HG03469 (cell line): ENCODE data around the gene CDKN2C.
A peak's percentile ranks its signal among the peaks of the same experiment; 100 is the strongest.

Source experiments
- ATAC-seq: cut with Tn5 transposase; IDR thresholded peaks from one replicate; pipeline ENCODE4 v1.9.1; 2021; ENCODE audit warnings: mild to moderate bottlenecking, moderate library complexity, moderate number of reproducible peaks; ENCODE audit not compliant: unreplicated experiment

Gene CDKN2C

DNA sequence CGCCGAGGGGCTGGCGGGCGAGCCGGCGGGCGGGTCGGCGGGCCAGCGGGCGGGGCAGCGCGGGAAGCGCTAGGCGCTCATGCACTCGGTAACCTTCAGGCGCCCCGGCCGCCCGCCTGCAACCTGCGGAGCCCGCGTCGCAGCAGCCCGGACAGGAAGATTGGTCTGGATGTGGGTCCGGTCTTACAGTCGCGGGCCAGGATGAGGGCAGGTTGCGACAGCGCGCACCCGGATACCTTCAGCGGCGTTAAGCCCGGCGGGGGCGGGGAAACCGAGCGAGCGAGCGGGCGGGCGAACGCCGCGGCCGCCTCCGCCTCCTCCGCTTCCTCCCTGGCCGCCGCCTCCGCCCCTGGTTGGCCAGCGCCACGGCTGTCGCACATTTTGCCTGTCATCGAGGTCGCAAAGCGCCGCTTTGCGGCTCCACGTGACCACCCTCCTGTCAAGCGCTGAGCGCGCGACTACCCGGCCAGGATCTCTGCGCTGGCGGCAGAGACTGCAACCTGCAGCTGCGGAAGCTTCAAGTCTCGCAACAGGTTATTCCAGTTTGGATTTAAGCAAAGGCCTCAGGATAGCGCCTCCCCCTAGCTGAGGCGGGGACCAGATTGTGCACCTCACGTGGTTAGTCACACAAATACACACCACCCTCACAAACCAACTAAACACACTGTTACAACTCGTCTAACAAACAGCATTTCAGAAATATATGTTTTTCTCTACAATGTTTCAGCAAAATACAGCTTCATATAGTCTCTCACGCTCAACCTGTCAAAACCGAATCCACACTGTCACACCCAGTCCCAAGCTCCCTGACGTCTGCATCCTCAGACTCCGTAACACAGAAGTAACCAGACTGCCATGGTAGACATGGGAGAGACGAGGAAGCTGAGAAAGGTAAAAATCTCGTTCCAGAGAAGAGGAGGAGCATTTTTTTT lies 9.9 kb upstream of the CDKN2C start, which contains the start of gene FAF1:
Gene FAF1 (minus strand): TSS at position 355 of the 932 bp plus-strand sequence. CDS start 456 bp downstream, outside the sequence.
- peak; percentile 78 for ATAC-seq

- ATAC-seq = no peak
Measured at GRCh38 chr1:50964863-50965262, 5.2 kb upstream of the CDKN2C start.

GRCh38 chr1:50966991-50967390 lies 3.1 kb upstream of the CDKN2C start:
- ATAC-seq = no peak

DNA sequence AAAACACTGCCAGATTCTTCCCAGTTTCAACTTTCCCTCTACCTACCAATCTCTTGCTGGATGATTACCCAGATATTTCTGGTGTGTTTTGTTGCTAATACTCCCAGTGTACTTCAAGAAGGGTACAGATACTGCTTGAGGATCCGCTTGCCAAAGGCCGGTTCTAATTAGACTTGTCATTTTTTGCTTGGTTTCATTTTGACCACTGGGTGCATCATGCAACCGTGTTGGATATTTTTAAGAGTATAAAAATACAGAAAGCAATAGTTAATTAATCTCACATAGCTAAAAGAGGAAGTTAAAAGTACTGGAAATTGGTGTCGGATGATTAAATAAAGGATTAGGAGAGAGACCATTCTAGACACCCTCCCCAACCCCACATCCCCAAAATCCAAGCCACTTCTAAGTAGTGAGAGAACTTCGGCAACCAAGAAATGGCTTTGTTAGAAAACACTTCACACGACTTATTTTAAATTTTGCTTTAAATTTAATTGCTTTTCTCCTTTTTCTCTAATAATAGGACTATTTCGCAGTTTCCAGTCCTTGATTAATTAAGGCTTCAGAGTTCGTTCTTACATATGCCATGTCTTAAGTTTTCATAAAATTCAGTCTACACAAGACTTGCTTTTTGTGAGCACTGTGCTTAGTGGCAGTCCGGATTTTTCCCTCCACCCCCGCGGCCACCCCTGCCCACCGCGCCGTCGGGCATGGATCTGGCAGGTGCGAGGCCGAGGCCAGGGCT lies 2.5 kb upstream of the CDKN2C start:
- no peak for ATAC-seq

DNA sequence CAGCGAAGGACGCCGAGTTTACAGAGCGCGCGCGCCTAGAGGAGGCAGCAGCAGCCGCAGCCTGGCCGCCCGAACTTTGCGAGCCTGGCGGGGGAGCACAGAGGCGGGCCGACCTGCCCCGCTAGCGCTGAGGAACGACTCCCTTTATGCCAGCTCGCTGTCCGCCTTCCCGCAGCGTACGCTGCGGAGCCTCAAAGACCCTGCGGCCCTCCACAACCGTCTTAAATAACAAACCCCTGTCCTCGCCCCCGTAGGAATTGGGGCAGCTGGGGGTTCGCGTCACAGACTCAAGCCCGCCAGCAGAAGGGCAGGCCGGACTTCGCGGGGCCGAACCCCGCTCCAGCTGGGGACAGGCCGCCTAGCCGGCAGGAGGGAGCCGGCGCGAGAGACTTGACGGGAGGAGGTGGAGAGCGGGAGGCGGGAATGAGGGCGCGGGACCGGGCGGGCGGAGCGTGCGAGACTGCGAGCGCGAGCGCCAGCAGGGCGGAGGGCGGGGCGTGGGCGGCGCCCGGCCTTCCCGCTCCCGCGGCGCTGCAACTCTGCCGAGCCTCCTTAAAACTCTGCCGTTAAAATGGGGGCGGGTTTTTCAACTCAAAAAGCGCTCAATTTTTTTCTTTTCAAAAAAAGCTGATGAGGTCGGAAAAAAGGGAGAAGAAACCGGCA lies 1.8 kb upstream of the CDKN2C start:
- ATAC-seq = no peak

GRCh38 chr1:50968821-50969610 lies 1.0 kb upstream of the CDKN2C start:
- ATAC-seq = no peak

- ATAC-seq = no peak
Measured at GRCh38 chr1:50970509-50970887, 453 bp downstream of the CDKN2C start.

- no peak for ATAC-seq
Measured at GRCh38 chr1:50970931-50971582, 1.0 kb downstream of the CDKN2C start.

- ATAC-seq = no peak
Measured at GRCh38 chr1:50971748-50972305, 1.8 kb downstream of the CDKN2C start.

GRCh38 chr1:50972766-50973165 lies 2.7 kb downstream of the CDKN2C start:
- ATAC-seq = no peak

DNA sequence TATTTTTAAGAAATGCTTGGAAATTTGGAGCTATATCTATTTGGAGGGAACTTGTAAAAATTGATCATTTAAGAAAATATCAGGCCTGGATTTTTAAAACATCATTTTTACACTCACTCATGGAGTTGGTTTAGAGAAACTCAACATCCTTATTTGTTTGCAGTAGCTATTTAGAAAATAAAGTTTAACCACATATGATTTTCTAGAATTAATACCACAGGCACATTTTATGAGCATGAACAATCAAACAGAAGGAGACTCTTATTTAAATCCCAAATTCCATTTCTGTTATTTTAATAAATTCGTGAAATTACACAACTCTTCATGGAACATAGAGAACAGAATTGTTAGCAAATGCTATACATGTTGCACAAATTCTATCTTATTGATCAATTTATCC lies 3.2 kb downstream of the CDKN2C start:
- no peak for ATAC-seq

DNA sequence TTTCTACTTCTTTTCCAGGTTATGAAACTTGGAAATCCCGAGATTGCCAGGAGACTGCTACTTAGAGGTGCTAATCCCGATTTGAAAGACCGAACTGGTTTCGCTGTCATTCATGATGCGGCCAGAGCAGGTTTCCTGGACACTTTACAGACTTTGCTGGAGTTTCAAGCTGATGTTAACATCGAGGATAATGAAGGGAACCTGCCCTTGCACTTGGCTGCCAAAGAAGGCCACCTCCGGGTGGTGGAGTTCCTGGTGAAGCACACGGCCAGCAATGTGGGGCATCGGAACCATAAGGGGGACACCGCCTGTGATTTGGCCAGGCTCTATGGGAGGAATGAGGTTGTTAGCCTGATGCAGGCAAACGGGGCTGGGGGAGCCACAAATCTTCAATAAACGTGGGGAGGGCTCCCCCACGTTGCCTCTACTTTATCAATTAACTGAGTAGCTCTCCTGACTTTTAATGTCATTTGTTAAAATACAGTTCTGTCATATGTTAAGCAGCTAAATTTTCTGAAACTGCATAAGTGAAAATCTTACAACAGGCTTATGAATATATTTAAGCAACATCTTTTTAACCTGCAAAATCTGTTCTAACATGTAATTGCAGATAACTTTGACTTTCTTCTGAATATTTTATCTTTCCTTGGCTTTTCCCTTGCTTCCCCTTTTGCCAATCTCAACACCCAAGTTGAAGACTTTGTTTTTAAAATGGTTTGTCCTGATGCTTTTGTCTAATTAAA lies 4.0 kb downstream of the CDKN2C start:
- ATAC-seq = no peak

GRCh38 chr1:50974618-50974935 lies 4.5 kb downstream of the CDKN2C start:
- no peak for ATAC-seq

DNA sequence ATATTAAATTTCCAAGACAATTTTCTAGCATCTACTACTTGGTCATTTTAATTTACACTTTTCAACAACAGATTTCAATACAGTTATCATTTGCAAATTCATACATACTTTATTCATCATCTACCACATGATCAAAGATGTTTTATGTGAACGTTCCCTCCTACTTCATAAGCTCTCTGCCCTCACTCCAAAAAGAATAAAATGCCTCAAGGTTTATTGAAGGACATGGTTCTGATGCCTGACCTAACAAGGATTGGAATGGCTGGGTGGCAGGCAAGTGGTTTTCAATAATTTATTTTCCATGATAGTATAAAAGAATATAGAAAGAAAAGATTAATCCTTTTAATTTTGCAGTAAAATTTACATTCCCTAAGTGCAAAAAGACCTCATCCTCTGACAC lies 5.4 kb downstream of the CDKN2C start:
- no peak for ATAC-seq

- no peak for ATAC-seq
Measured at GRCh38 chr1:50976111-50976889, 6.3 kb downstream of the CDKN2C start.

GRCh38 chr1:50976890-50977574 lies 7.0 kb downstream of the CDKN2C start:
- ATAC-seq = no peak

GRCh38 chr1:50977575-50978143 lies 7.6 kb downstream of the CDKN2C start:
- no peak for ATAC-seq
